Parathyroid adenoma (tissue), 2 donors: ENCODE data around the gene DDI2.

Source experiments
- H2AFZ ChIP-seq: fragments of 300-600 bp; sonication (generic); one replicate; pipeline ENCODE4 v1.7.0; 2017; ENCODE audit warnings: antibody characterized with exemption, mild to moderate bottlenecking
- H3K27ac ChIP-seq: fragments of 300-600 bp; sonication (generic); one replicate; pipeline ENCODE4 v1.7.0; 2017
- H3K27me3 ChIP-seq: fragments of 300-600 bp; sonication (generic); one replicate; pipeline ENCODE4 v1.7.0; 2017; ENCODE audit warnings: low read length; ENCODE audit not compliant: control insufficient read depth, insufficient read depth
- H3K36me3 ChIP-seq: fragments of 300-600 bp; sonication (generic); one replicate; pipeline ENCODE4 v1.7.0; 2017; ENCODE audit warnings: low read length; ENCODE audit not compliant: control insufficient read depth, insufficient read depth
- H3K4me1 ChIP-seq: fragments of 300-600 bp; sonication (generic); one replicate; pipeline ENCODE4 v1.7.0; 2017; ENCODE audit warnings: control low read depth
- H3K4me2 ChIP-seq: fragments of 300-600 bp; sonication (generic); one replicate; pipeline ENCODE4 v1.7.0; 2017; ENCODE audit warnings: low read length
- H3K4me3 ChIP-seq: fragments of 300-600 bp; sonication (generic); one replicate; pipeline ENCODE4 v1.7.0; 2017; ENCODE audit warnings: low read depth, low read length
- H3K79me2 ChIP-seq: fragments of 300-600 bp; sonication (generic); one replicate; pipeline ENCODE4 v1.7.0; 2017; ENCODE audit warnings: control low read depth
- H3K9ac ChIP-seq: fragments of 300-600 bp; sonication (generic); one replicate; pipeline ENCODE4 v1.7.0; 2017; ENCODE audit warnings: mild to moderate bottlenecking
- H3K9me3 ChIP-seq: fragments of 300-600 bp; sonication (generic); one replicate; pipeline ENCODE4 v1.7.0; 2017; ENCODE audit warnings: low read length; ENCODE audit not compliant: control insufficient read depth
- TF ChIP-seq, protein P1 (sequence below): fragments of 300-600 bp; sonication (generic); IDR thresholded peaks from one replicate; pipeline ENCODE4 v1.7.0; 2017; ENCODE audit warnings: antibody characterized with exemption, mild to moderate bottlenecking
- donor health status: primary hyperparathyroidism.

The DDI2 gene

DNA sequence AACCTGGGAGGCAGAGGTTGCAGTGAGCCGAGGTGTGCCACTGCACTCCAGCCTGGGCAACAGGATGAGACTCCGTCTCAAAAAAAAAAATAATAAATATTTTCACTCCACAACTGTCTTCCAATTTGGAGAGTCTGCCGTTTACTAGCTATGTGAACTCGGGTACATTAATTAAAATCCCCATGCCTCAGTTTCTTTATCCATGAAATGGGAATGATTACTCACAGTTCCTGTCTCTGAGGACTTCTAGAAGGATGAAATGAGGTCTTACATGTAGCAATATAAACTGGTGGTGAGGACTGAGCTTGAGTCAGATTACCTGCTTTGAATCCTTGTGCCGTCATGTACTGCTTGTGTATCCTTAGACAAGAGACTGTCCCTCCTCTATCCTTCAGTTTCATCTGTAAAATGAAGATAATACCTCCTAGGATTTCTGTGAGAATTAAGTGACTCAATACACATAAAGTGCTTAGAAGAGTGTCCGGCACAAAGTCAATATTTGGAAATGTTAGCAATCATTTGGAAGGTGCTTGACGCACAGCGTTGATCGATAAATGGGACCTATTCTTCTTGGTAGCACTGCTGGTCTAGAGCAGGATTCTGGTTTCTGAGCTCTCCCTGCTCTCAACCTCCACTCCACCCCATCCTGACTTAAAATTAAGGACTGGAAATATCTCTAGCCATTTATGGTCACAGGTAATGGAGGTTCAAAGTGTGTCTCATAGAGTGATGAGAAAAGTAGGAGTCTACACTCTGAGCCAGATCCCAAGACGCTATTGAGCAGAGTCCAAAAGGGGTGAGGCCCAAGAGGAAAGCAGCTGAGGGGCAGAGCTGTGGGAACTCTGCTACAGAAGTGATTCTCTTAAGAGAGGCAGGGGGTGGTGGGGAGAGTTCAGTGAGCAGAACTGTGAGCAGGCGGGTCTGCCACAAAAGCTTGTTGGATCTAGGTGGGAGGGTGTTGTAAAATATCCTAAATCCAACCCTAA, 11.6 kb upstream of the DDI2 start:
- no peak overlapping the region for H2AFZ ChIP-seq
- peaks cover 4% of the 10 kb centered on the region for H3K4me1 ChIP-seq
- H3K27ac ChIP-seq, result no peak overlapping the region
- H3K9ac ChIP-seq, result no peak overlapping the region
- no peak overlapping the region for H3K4me2 ChIP-seq
- no peaks in the 10 kb centered on the region for H3K27me3 ChIP-seq
- no peaks in the 10 kb centered on the region for H3K79me2 ChIP-seq
- H3K9me3 ChIP-seq, result no peaks in the 10 kb centered on the region
- H3K36me3 ChIP-seq, result peaks cover 2% of the 10 kb centered on the region
- H3K4me3 ChIP-seq, result no peak overlapping the region
- TF ChIP-seq, protein P1, sequence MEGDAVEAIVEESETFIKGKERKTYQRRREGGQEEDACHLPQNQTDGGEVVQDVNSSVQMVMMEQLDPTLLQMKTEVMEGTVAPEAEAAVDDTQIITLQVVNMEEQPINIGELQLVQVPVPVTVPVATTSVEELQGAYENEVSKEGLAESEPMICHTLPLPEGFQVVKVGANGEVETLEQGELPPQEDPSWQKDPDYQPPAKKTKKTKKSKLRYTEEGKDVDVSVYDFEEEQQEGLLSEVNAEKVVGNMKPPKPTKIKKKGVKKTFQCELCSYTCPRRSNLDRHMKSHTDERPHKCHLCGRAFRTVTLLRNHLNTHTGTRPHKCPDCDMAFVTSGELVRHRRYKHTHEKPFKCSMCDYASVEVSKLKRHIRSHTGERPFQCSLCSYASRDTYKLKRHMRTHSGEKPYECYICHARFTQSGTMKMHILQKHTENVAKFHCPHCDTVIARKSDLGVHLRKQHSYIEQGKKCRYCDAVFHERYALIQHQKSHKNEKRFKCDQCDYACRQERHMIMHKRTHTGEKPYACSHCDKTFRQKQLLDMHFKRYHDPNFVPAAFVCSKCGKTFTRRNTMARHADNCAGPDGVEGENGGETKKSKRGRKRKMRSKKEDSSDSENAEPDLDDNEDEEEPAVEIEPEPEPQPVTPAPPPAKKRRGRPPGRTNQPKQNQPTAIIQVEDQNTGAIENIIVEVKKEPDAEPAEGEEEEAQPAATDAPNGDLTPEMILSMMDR, result no peak

DNA sequence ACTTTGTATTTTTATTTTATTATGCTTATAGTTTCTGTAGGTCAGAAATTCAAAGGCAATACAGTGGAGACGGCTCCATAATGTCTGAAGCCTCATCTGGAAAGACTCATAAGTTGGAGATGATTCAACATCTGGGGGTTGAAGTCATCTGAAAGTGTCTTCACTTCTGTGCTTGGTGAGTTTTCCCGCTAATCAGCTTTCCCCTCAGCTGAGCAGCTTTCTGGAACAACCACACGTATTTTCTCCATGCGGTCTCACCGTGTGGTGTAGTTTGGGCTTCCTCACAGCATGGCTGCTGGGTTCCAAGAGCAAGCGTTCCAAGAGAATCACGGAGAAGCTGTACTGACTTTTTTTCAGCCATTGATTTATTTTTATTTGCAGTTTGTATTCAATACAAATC, 7.6 kb upstream of the DDI2 start:
- H3K4me2 ChIP-seq, result no peak overlapping the region
- H3K36me3 ChIP-seq, result no peaks in the 10 kb centered on the region
- no peaks in the 10 kb centered on the region for H3K4me1 ChIP-seq
- TF ChIP-seq, protein P1, result no peak
- no peaks in the 10 kb centered on the region for H3K27me3 ChIP-seq
- no peak overlapping the region for H3K9ac ChIP-seq
- no peak overlapping the region for H3K4me3 ChIP-seq
- no peak overlapping the region for H2AFZ ChIP-seq
- no peaks in the 10 kb centered on the region for H3K9me3 ChIP-seq
- H3K27ac ChIP-seq, result no peak overlapping the region
- no peaks in the 10 kb centered on the region for H3K79me2 ChIP-seq

DNA sequence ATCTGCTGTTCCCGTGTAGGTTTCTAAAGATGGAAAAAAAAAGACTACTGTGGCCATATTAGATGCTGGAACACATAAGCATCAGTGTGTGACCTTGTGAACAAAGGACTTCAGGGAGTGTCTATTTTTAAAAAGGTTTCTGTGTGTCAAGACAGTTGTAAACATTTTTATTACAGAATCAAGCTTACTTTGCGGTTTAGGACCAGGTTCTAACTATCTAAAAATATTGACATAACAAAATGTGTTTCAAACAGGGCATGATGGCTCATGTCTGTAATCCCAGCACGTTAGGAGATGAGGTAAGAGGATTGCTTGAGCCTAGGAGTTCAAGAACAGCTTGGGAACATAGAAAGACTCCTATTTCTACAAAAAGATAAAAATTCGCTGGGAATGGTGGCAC, 7.1 kb upstream of the DDI2 start:
- Histone ChIP-seq H3K4me2 (no peak overlapping the region), H3K9me3 (no peaks in the 10 kb centered on the region), H3K36me3 (no peaks in the 10 kb centered on the region), H3K27ac (no peak overlapping the region), H3K4me1 (no peaks in the 10 kb centered on the region), H3K27me3 (no peaks in the 10 kb centered on the region), H3K9ac (no peak overlapping the region), H2AFZ (no peak overlapping the region), H3K4me3 (no peak overlapping the region), H3K79me2 (no peaks in the 10 kb centered on the region)
- TF ChIP-seq, protein P1, result no peak

DNA sequence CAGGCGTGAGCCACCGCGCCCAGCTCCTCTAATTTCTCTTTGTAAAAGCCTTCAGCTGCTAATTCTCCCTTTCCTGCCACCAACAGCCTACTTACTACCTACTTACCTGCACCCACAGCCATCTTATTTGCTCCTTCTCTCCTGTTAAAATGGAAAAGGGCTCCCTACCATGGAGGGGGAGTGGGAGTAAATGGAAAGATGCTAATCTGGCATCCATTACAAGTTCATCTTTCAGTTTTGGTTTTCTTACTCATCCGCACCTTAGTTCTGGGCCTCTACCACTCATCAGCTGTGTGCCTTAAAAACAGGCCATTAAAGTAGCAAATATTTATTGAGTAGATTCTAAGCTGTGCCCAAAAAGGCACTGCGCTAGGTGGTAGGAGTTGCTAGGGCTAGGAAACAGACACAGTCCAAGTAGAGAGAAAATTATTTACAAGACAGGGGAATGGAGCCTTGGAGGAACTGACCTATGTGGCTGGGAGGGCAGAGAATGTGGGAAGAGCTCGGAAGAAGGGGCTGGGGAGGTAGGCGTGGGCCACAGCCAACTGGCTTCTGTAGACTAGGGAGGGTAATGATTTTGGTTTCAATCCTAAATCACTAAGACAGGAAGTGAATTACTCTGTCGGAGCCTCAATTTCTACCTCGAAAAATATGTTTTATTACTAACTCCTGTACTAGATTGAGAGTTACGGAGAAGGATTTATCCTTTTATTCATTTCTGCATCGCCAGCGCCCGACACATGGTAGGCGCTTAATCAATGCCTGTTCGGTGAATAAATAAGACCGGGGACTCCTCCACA, 685 bp upstream of the DDI2 start:
- H3K4me1 ChIP-seq, result peaks cover 14% of the 10 kb centered on the region
- no peak overlapping the region for H3K9ac ChIP-seq

More for the DNA sequence above, 685 bp upstream of the DDI2 start:
- Histone ChIP-seq H3K27ac (peak overlapping the region; percentile 74), H3K79me2 (peaks cover 18% of the 10 kb centered on the region), H3K4me3 (peak overlapping the region; percentile 67), H2AFZ (peak overlapping the region; percentile 83), H3K9me3 (no peaks in the 10 kb centered on the region), H3K36me3 (no peaks in the 10 kb centered on the region), H3K27me3 (no peaks in the 10 kb centered on the region), H3K4me2 (peak overlapping the region; percentile 85)
- TF ChIP-seq, protein P1, result no peak
